Small intestine (tissue), 7 donors: ENCODE data around the gene HOXB9. TPM values are rescaled to one million over a fixed set of nuclear protein-coding genes. Genes with fewer than 3 reads are reported as not detected.

Experiments used
- DNase-seq, 2 donors: peaks; one replicate each; pipeline versions ENCODE4 v3.0.0 to v3.0.0-alpha.2; 2013
- FAIRE-seq: peaks from 2 replicates; lab custom pipeline; 2012; peaks lifted over from hg19 to GRCh38; lab: Jason Lieb, UNC
- H3K27ac ChIP-seq, 3 donors: one replicate each; pipeline ENCODE4 v1.5.1; 2013; ENCODE audit warnings: low read length in 2 of 3, mild to moderate bottlenecking in 2 of 3, control low read depth in 1 of 3, inconsistent platforms in 1 of 3, low read depth in 1 of 3, moderate library complexity in 1 of 3
- H3K27me3 ChIP-seq, 3 donors: one replicate each; pipeline ENCODE4 v1.6.1; 2013; ENCODE audit warnings: low read length in 3 of 3, inconsistent platforms in 1 of 3; ENCODE audit not compliant: control insufficient read depth in 3 of 3, insufficient read depth in 3 of 3
- H3K36me3 ChIP-seq, 3 donors: one replicate each; pipeline ENCODE4 v1.6.1; 2013; ENCODE audit warnings: low read length in 3 of 3, inconsistent platforms in 1 of 3, low read depth in 1 of 3, mild to moderate bottlenecking in 1 of 3, moderate library complexity in 1 of 3; ENCODE audit not compliant: control insufficient read depth in 3 of 3, insufficient read depth in 2 of 3
- H3K4me1 ChIP-seq, 3 donors: one replicate each; pipeline ENCODE4 v1.6.1; 2013; ENCODE audit warnings: low read length in 2 of 3, inconsistent platforms in 1 of 3, low read depth in 1 of 3, mild to moderate bottlenecking in 1 of 3, moderate library complexity in 1 of 3; ENCODE audit not compliant: control insufficient read depth in 3 of 3, insufficient read depth in 2 of 3
- H3K4me3 ChIP-seq, 3 donors: one replicate each; pipeline ENCODE4 v1.5.1; 2013; ENCODE audit warnings: low read length in 3 of 3, control low read depth in 1 of 3, inconsistent platforms in 1 of 3, low read depth in 1 of 3, mild to moderate bottlenecking in 1 of 3, moderate library complexity in 1 of 3
- H3K9me3 ChIP-seq, 2 donors: one replicate each; pipeline ENCODE4 v1.6.1; 2013; ENCODE audit warnings: low read depth in 1 of 2, low read length in 1 of 2; ENCODE audit not compliant: control insufficient read depth in 2 of 2, insufficient read depth in 1 of 2
- WGBS, 3 donors: extraction: QIAGEN DNeasy Blood & Tissue Kit; methylation state at CpG; one replicate each; pipeline ENCODE4 v1.1.7; 2013; 5-methylcytosine and 5-hydroxymethylcytosine counted together
- polyA plus RNA-seq, 4 donors: library from polyadenylated mRNA; stranded (reverse) in 3 of 4; unstranded in 1 of 4; fragments of 200-250 nt in 3 of 4; fragments of 120-200 nt in 1 of 4; gene quantifications; one replicate each; pipeline versions ENCODE4 v1.2.1 to v1.2.3, GENCODE V29; 2013
- donor health status: healthy with polysubstance abuse.
- donor health status: control.
- donor health status: control.
- donor health status: Bipolar disorder and iron deficiency.
- donor health status: healthy.

HOXB9 gene
- polyA plus RNA-seq, 4 donors, result 0.07 to 16.7 (median 0.54) TPM; not detected in 1

- Histone ChIP-seq H3K27me3 (peaks cover 17 to 76% (median 45%) of the 10 kb centered on the region in 3 donors), H3K4me3 (peak overlapping the region; percentile 15 to 53 (median 24)), H3K9me3 (no peaks in the 10 kb centered on the region), H3K27ac (no peak overlapping the region), H3K4me1 (peaks cover 0 to 4% (median 3%) of the 10 kb centered on the region in 3 donors), H3K36me3 (no peaks in the 10 kb centered on the region)
- FAIRE-seq (no peak), DNase-seq (peak; percentile 45 to 52)
- WGBS, 3 donors, result 2 to 3% (median 3%) methylated on average over 27 to 30 of the region's 30 CpGs
Observed at GRCh38 chr17:48647103-48647962, 21.2 kb upstream of the HOXB9 start.

- DNase-seq (peak in 1 of 2 donors; percentile 50), FAIRE-seq (no peak)
- Histone ChIP-seq H3K36me3 (no peaks in the 10 kb centered on the region), H3K4me3 (peak overlapping the region; percentile 5 to 53 (median 44)), H3K27ac (no peak overlapping the region), H3K27me3 (peaks cover 17 to 85% (median 53%) of the 10 kb centered on the region in 3 donors), H3K9me3 (no peaks in the 10 kb centered on the region), H3K4me1 (peaks cover 0 to 4% (median 3%) of the 10 kb centered on the region in 3 donors)
- WGBS, 3 donors, result 3 to 6% (median 4%) methylated on average over 57 to 80 of the region's 80 CpGs
Observed at GRCh38 chr17:48646183-48647102, 20.3 kb upstream of the HOXB9 start.

- Histone ChIP-seq H3K27me3 (peaks cover 18 to 92% (median 58%) of the 10 kb centered on the region in 3 donors), H3K4me3 (peak overlapping the region; percentile 5 to 53 (median 34)), H3K27ac (no peak overlapping the region), H3K4me1 (peaks cover 0 to 4% (median 3%) of the 10 kb centered on the region in 3 donors), H3K36me3 (no peaks in the 10 kb centered on the region), H3K9me3 (no peaks in the 10 kb centered on the region)
- WGBS, 3 donors, result 24 to 34% (median 33%) methylated on average over 14 of the region's 14 CpGs
- DNase-seq (no peak), FAIRE-seq (no peak)
Observed at GRCh38 chr17:48645639-48646182, 19.6 kb upstream of the HOXB9 start.

GRCh38 chr17:48644910-48645557, 18.9 kb upstream of the HOXB9 start:
- H3K4me3 ChIP-seq, result peak overlapping the region in 1 of 3 donors; percentile 34
- no peak for DNase-seq
- no peak overlapping the region for H3K27ac ChIP-seq
- no peaks in the 10 kb centered on the region for H3K36me3 ChIP-seq
- WGBS, 3 donors, result 31 to 41% (median 40%) methylated on average over 6 of the region's 6 CpGs
- H3K27me3 ChIP-seq, result peaks cover 22 to 95% (median 61%) of the 10 kb centered on the region in 3 donors
- H3K9me3 ChIP-seq, result no peaks in the 10 kb centered on the region
- peaks cover 0 to 4% (median 3%) of the 10 kb centered on the region in 3 donors for H3K4me1 ChIP-seq
- FAIRE-seq, result no peak

GRCh38 chr17:48644159-48644558, 18.0 kb upstream of the HOXB9 start:
- WGBS, 3 donors, result 69 to 87% (median 71%) methylated on average over 1 of the region's 1 CpG
- no peak overlapping the region for H3K27ac ChIP-seq
- H3K36me3 ChIP-seq, result no peaks in the 10 kb centered on the region
- DNase-seq (no peak), FAIRE-seq (no peak)
- peaks cover 22 to 97% (median 67%) of the 10 kb centered on the region in 3 donors for H3K27me3 ChIP-seq
- H3K4me1 ChIP-seq, result peaks cover 0 to 4% (median 3%) of the 10 kb centered on the region in 3 donors
- no peak overlapping the region for H3K4me3 ChIP-seq
- H3K9me3 ChIP-seq, result no peaks in the 10 kb centered on the region

- H3K36me3 ChIP-seq, result no peaks in the 10 kb centered on the region
- H3K27ac ChIP-seq, result no peak overlapping the region
- H3K4me3 ChIP-seq, result peak overlapping the region in 1 of 3 donors; percentile 3
- peaks cover 22 to 98% (median 69%) of the 10 kb centered on the region in 3 donors for H3K27me3 ChIP-seq
- no peak for DNase-seq
- H3K9me3 ChIP-seq, result no peaks in the 10 kb centered on the region
- peaks cover 0 to 4% (median 3%) of the 10 kb centered on the region in 3 donors for H3K4me1 ChIP-seq
- no peak for FAIRE-seq
Observed at GRCh38 chr17:48643697-48644012, 17.5 kb upstream of the HOXB9 start.

GRCh38 chr17:48642843-48643696, 16.9 kb upstream of the HOXB9 start:
- FAIRE-seq (no peak), DNase-seq (no peak)
- H3K36me3 ChIP-seq, result no peaks in the 10 kb centered on the region
- H3K4me3 ChIP-seq, result peak overlapping the region in 1 of 3 donors; percentile 3
- H3K27ac ChIP-seq, result no peak overlapping the region
- WGBS, 3 donors, result 28 to 39% (median 30%) methylated on average over 23 of the region's 23 CpGs
- H3K27me3 ChIP-seq, result peaks cover 22 to 98% (median 69%) of the 10 kb centered on the region in 3 donors
- no peaks in the 10 kb centered on the region for H3K9me3 ChIP-seq
- H3K4me1 ChIP-seq, result peaks cover 0 to 4% (median 3%) of the 10 kb centered on the region in 3 donors
